Vagina (tissue), 2 donors: ENCODE results near the gene ZEB2.

Experiments used
- POLR2A ChIP-seq, 2 donors: fragments of 450-650 bp; IDR thresholded peaks; one replicate each; pipeline ENCODE4 v1.6.1; 2017; ENCODE audit warnings: antibody characterized with exemption in 2 of 2, mild to moderate bottlenecking in 2 of 2, moderate library complexity in 2 of 2
- TF ChIP-seq, protein P1 (sequence below), 3 experiments: fragments of 450-650 bp in 2 of 3; fragments of 200-600 bp in 1 of 3; sonication (generic) in 1 of 3; IDR thresholded peaks; one replicate each; pipeline ENCODE4 v1.5.1; 2017 to 2019; ENCODE audit warnings: antibody characterized with exemption in 3 of 3, mild to moderate bottlenecking in 2 of 3, moderate library complexity in 2 of 3

DNA sequence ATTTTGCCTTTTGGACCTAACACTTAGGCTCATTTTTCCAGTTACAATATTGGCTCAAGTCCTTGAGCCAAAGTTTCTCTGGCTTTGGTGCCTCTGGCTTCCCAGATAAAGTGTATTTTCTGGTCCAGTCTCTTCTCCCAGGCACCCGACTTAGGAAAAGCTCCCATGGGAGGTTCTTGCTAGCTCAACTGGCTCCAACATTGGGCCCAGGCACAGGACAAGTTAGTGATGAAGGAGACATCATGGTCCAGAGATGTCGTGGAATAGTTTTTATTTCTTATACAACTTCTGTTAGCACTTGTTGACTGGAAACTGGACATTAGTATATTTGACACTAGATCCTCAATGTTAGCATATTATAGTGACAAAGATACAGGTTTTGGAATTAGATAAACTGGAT lies 8.2 kb upstream of the ZEB2 start:
- no peak for TF ChIP-seq POLR2A (IDR thresholded peaks at IDR 0.05)
- TF ChIP-seq, protein P1, sequence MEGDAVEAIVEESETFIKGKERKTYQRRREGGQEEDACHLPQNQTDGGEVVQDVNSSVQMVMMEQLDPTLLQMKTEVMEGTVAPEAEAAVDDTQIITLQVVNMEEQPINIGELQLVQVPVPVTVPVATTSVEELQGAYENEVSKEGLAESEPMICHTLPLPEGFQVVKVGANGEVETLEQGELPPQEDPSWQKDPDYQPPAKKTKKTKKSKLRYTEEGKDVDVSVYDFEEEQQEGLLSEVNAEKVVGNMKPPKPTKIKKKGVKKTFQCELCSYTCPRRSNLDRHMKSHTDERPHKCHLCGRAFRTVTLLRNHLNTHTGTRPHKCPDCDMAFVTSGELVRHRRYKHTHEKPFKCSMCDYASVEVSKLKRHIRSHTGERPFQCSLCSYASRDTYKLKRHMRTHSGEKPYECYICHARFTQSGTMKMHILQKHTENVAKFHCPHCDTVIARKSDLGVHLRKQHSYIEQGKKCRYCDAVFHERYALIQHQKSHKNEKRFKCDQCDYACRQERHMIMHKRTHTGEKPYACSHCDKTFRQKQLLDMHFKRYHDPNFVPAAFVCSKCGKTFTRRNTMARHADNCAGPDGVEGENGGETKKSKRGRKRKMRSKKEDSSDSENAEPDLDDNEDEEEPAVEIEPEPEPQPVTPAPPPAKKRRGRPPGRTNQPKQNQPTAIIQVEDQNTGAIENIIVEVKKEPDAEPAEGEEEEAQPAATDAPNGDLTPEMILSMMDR (IDR thresholded peaks at IDR 0.05): no peak
